GM19372 (cell line): ENCODE data around the gene ARHGAP6.
"Not testable (repeated sequence)": the region's sequence is repeated elsewhere in the genome, so short reads cannot be mapped to it uniquely, and the experiment has no call there.

ENCODE experiments used
- ATAC-seq: cut with Tn5 transposase; IDR thresholded peaks from one replicate; pipeline ENCODE4 v1.9.1; 2021; ENCODE audit warnings: mild to moderate bottlenecking, low read depth, moderate library complexity; ENCODE audit not compliant: unreplicated experiment

The ARHGAP6 gene

DNA sequence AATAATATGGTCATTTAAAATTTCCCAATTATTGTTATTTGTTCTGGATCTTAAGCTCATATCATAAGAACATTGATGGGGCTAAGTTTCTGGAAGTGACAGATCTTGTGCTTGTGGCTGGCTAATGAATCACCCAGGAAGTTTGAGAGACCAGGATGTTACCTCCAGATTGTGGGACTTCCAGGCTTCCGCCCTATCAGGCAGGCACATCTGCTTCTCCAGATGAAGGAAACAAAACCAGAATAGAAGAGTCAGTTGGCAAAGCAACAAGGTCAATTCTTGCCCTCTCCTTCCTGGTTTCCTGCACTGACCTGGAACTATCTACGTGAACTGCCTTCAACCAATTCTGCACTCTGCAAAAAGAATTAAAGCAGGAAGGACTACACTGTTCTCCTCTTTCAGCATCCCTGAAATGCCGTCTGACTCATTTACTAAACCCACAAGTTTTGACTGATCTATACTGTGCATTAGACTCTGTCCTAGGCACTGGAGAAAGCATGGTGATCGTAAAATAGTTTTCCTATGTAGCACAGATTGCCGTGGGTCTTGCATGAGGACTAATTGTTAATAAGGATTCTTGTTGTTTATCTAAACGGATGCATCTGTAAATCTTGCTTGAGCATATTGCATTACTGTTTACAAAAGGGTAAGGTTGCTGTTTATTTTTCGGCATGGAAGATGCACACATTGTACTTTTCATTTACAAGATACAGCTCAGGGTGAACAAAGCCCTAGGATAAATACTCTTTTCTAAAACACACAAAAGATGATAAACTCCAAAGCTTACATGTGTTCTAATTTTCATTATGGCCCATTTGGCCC is 297.9 kb downstream of the ARHGAP6 start:
- no peak for ATAC-seq

DNA sequence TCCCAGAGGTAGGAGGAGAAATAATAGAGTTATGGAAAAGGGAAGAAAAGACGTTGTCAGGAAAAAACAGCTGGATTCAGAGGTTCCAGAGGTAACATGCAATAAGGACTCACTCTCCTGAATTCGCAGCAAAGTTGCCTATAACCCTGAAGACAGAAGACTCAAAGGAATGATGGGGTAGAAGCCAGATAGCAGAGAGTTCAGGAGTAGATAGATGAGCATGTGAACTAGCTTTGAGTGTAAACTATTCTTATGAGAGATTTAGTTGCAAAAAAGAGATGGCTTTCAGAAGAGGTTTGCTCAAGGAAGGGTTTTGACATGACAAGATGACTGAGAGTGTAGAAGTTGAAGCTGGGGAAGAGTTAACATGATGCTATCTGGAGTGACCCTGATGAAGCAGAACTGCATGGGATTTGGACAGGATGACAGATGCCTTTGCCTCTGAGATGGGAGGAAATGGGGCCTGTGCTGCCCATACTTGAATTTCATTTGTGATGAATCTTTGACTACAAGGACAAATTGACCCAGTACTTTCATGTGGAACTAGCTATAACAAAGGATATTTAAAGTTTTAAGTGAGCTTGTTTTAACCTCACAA is 298.6 kb downstream of the ARHGAP6 start:
- ATAC-seq: no peak

DNA sequence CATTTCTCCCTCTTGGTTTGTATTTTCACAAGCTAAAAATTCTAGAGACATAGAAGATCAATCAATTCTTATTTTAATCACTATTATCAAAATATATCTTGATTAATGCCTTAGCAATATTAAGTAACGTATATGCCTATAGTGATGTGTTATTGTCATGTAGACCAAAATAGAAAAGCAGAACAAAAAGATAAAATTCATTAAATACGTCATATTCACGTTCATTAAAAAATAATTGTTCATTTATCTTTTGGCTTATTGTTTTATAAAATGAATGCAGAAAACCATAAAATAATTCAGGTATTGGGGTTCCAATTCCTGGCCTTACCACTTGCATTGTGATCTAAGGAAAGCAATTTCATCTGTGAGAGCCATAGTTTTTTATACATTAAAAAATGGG is 300.3 kb downstream of the ARHGAP6 start:
- ATAC-seq: no peak

- no peak for ATAC-seq
These were observed 300.9 kb downstream of the ARHGAP6 start for GRCh38 chrX:11364835-11365234.

DNA sequence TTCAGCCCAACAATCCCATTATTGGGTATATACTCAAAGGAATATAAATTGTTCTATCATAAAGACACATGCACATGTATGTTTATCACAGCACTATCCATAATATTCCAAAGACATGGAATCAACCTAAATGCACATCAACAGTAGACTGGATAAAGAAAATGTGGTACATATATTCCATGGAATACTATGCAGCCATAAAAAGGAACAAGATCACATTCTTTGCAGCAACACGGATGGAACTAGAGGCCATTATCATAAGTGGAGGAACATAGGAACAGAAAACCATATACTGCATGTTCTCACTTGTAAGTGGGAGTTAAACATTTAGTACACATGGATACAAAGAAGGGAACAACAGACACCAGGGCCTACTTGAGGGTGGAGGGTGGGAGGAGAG is 301.9 kb downstream of the ARHGAP6 start:
- ATAC-seq: not testable (repeated sequence)

GRCh38 chrX:11363069-11363594 is 302.6 kb downstream of the ARHGAP6 start:
- ATAC-seq: peak; percentile 92

DNA sequence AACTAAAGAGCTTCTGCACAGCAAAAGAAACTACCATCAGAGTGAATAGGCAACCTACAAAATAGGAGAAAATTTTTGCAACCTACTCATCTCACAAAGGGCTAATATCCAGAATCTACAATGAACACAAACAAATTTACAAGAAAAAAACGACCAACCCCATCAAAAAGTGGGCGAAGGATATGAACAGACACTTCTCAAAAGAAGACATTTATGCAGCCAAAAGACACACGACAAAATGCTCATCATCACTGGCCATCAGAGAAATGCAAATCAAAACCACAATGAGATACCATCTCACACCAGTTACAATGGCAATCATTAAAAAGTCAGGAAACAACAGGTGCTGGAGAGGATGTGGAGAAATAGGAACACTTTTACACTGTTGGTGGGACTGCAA is 304.1 kb downstream of the ARHGAP6 start:
- not testable (repeated sequence) for ATAC-seq

DNA sequence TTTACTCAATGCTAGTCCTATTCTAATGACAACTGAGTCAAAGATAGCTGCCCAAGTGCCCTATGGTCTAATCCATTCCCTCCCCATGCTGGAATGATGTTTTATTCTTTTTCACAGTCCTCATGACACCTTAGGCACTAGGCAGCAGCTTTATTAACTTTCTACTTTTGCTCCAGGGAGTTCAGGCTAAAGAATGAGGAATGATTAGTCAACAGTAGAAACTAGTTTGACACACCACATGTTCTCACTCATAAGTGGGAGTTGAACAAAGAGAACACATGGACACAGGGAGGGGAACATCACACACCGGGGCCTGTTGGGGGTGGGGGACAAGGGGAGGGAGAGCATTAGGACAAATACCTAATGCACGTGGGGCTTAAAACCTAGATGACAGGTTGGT is 309.8 kb downstream of the ARHGAP6 start:
- ATAC-seq: not testable (repeated sequence)

DNA sequence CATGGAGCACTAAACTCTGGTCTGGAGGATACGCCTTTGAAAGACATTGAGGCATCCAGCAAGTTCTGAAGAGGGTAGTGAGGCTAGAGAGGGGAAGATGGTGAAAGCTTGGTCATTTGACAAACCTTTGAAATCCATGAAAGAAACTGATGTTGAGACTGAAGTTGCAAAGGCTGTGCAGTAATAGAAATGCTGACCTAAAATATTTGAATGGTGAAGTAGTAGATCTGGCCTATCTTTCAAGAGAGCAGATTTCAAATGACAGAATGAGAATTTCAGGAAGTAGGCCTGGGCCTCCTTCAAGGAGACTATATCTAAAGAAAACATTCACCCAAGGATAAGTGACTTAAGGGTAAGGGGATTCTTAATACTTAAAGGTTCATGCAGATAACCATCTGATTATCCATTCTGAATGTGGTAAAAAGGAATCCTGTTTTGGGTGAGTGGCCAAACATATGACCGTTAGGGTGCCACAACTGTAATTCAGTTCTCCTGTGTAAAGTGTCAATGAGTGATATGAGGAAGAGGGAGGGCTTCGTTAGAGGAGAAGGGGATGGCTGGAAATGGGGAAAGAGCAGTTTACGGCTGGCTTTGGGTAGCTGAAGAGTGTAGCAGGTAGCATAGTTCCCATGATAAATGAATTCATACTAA is 310.3 kb downstream of the ARHGAP6 start:
- no peak for ATAC-seq

DNA sequence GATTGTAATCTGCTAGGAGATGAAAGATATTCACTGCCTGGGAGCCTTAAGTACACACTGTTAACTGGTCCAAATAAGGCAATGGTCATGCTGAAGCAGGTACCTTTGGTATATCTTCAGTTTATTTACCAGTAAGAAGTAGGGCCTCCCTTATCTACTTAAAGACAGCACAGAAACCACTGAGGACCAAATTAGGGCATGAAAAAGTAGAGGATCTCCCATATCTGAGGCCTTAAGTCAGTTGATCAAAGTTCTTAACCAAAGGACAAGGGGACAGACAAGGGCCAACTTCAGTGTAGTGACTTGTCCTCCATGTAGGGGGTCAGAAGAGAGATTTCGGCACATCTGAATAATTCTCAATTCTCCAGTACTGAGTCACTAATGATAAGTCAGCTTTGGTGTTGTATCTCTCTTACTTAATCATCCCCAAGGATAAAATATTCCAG is 313.4 kb downstream of the ARHGAP6 start:
- no peak for ATAC-seq

- ATAC-seq: no peak
These were observed 314.1 kb downstream of the ARHGAP6 start for GRCh38 chrX:11351375-11352295.

DNA sequence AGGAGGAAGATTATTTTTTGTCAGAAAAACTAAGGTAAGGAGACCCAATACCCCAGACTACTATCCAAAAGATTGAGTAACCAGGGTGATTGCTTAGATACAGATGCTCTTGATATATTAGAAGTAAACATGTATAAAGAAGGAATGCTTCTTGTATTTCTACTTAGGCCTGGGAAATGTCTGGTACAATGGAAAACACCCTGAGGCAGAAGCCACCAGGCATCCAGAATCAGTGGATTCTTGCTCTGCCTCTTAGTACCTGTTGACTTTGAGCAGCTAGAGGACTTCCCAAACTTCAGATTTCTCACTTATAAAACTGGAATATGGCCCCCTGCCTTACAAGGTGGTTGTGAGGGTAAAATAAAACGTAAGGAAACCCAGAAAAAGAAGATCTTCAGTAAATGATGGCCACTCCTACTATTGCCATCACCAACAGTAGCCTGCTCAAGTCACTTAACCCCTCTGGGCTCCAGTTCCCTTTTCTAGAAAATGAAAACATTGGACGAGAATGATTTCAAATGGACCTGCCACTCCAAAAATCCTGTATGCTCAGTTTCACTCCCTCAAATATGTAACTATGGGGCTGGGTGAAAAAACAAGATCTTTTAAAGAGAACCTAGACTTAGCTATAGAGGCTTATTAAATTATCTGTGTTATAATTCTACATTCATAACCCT is 315.9 kb downstream of the ARHGAP6 start:
- no peak for ATAC-seq

GRCh38 chrX:11349020-11349419 is 316.7 kb downstream of the ARHGAP6 start:
- no peak for ATAC-seq

GRCh38 chrX:11347300-11347699 is 318.4 kb downstream of the ARHGAP6 start:
- ATAC-seq: no peak

- no peak for ATAC-seq
These were observed 319.5 kb downstream of the ARHGAP6 start for GRCh38 chrX:11346121-11346682.

- ATAC-seq: no peak
These were observed 323.0 kb downstream of the ARHGAP6 start for GRCh38 chrX:11342673-11343072.

- peak; percentile 64 for ATAC-seq
These were observed 324.2 kb downstream of the ARHGAP6 start for GRCh38 chrX:11341274-11342201.

DNA sequence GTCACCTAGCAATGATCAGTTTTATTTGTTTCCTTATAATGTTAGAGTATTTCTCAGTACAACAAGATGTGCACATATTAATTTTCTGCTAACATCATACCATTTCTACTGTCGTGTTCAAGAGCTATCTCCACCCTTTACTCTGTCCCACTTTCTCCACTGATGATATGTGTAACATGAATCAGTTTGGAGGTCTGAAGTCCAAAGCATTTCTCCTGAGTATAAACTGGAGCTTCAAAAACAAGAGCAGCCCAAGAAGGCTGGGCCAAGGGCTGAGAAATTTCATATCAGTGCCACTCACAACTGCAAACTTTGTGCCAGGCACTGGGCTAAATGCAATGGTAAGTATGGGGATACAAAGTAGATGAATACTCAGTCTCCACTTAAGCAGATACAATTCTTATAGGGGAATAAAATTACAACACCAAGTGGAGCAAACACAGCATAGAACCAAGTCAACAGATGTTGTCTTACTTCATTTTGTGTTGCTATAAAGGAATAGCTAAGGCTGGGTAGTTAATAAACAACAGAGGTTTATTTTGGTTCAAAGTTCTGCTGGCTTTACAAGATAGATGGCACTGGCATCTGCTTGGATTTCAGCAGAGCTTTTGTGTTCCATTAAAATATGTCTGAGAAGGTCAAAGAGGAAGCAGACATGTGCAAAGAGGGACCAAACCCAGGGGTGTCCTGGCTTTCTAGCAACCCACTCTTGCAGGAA is 328.3 kb downstream of the ARHGAP6 start:
- ATAC-seq: no peak
